ENCODE measurements around the gene AKT3. TPM values are rescaled to one million over a fixed set of nuclear protein-coding genes. Genes with fewer than 3 reads are reported as not detected.
"Not testable (repeated sequence)": the region's sequence is repeated elsewhere in the genome, so short reads cannot be mapped to it uniquely, and the experiment has no call there.

AKT3 gene
- total RNA-seq, 1 donor from 2014 or later = 20.9 TPM

DNA sequence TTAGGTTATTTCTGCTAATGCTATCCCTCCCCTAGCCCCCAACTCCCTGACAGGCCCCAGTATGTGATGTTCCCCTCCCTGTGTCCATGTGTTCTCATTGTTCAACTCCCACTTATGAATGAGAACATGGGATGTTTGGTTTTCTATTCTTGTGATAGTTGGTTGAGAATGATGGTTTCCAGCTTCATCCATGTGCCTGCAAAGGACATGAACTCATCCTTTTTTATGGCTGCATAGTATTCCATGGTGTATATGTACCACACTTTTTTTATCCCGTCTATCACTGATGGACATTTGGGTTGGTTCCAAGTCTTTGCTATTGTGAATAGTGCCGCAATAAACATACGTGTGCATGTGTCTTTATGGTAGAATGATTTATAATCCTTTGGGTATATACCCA is 200.5 kb downstream of the AKT3 start:
- intact Hi-C loops (cut with micrococcal nuclease); ATAC-seq; DNase-seq: not testable (repeated sequence)

DNA sequence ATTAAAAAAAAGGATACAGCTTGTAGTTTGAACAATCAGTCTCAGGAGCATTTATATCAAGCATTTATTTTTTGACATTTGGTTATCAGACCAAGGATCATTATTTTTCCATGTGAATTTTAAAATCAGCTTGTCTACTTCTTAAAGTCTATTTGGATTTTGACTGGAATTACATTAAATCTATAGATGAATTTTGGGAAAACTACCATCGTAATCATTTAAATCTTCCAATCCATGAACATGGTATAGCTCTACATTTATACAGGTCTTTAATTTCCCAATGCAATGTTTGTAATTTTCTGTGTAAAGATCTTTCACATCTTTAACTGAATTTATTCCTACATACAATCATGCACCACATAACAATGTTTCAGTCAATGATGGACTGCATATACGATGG is 203.2 kb downstream of the AKT3 start:
- no peak for DNase-seq
- ATAC-seq = no peak
- intact Hi-C loops (cut with micrococcal nuclease) = no loop called here

DNA sequence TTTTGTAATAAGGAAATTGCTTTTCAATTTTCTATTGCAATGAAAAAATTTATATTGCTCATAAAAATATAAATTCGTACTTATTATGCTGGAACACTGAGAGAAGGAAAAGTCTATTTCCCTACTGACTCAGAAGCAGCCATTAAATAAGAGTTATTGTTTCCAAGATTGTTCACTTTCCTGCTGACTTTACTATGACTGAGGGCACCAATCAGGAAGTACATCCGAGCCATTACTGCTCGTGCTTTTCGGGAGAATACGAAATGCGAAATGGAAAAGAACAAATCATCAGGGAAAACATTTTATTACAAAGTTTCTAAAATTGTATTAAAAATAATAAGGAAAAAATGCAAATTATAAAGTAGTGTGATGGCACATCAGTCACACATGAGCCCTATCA is 204.8 kb downstream of the AKT3 start:
- no peak for ATAC-seq
- DNase-seq = no peak
- intact Hi-C loops (cut with micrococcal nuclease) = no loop called here

DNA sequence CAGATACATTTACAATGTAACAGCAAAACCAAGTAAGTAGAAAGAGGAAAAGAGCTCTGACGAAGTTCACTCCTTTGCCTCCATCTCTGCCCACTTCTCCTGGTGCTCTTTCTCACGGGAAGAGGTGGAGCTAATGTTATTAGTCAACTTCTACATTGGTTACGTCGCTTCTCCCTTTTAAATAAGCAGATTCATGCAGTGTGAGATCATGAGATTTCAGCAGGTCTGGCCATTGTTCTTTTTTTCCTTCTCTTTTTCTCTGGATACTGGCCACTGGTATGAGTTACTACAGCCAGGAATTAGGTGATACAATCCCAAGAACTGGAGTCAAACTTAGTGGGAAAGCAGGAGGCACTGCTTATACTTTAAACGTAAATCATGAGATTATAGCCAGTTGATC is 207.1 kb downstream of the AKT3 start:
- no peak for ATAC-seq
- intact Hi-C loops (cut with micrococcal nuclease) = no loop called here
- DNase-seq = no peak

DNA sequence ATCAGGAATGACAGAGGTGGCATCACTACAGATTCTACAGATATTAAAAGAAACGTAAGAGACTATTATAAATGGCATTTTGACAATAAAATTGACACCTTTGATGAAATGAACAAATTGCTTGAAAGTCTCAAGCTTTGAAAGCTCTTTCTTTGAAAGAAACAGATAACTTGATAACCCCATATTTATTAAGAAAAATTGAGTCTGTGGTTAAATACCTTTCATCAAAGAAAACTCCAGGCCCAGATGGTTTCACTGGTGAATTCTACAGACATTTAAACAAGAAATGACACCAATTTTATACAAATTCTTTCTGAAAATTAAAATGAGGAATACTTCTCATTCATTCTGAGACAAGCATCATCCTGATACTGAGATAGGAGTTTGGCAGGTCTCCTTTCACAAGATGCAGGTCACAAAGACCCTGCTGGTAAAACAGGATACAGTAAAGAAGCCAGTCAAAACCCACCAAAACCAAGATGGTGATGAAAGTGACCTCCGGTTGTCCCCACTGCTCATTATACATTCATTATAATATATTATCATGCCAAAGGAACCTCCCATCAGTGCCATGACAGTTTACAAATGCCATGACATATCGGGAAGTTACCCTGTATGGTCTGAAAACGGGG is 210.9 kb downstream of the AKT3 start:
- intact Hi-C loops (cut with micrococcal nuclease) = no loop called here
- no peak for DNase-seq
- ATAC-seq = no peak

DNA sequence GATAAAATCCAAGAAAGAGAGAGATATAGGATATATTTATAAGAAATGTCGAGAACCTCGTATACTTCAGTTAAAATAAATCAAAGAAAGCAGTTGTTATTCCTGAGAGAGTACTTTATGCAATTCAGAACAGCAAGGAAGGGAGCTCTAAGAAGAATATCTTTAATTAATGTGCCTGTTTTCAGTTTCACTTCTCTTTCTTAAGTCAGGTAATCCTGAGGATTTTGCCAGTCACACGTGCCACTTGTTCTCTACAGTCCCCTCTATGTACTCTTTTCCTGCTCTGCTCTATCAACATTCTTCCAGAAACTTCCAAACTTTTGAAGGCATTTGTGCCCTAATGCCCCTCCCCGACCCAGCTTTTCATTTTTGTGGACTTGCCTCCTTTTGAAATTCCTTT is 211.9 kb downstream of the AKT3 start:
- ATAC-seq (no peak), DNase-seq (no peak)
- intact Hi-C loops (cut with micrococcal nuclease) = no loop called here

DNA sequence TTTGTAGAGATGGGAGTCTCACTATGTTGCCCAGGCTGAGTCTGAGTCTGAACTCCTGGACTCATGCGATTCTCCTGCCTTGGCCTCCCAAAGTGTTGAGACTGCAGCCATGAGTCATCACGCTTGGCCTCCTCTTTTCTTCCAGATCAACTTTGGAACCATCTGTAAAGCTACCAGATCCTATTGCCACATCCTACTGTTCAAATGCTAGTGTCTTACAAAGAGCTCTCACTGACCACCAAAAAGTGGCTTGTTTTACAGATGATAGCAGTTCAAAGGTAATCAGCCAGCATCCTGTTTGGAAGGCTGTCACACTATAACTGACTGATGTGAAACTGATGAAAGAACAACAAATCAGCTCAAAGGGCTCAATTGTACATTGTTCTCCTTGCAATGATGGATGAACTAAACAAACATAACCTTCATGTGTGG is 221.6 kb downstream of the AKT3 start:
- DNase-seq = no peak
- intact Hi-C loops (cut with micrococcal nuclease) = no loop called here
- ATAC-seq = no peak

DNA sequence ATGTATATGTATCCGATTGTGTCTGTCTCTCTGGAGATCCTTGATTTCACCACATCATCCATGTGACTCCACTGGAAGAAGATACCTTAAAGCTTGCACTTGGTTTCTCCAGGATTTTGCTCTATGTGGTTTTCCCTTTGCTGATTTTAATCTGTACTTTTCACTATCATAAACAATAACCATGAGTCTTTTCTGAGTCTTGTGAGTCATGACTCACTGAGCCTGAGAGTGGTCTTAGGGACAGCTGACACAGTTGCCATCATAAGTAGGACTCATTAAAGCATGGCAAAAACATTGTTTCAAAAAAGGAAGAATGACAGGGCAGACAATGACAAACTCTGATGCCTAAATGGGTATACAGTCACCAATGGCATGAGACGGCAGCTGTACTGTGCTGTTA is 226.2 kb downstream of the AKT3 start:
- intact Hi-C loops (cut with micrococcal nuclease) = no loop called here
- DNase-seq (no peak), ATAC-seq (no peak)

DNA sequence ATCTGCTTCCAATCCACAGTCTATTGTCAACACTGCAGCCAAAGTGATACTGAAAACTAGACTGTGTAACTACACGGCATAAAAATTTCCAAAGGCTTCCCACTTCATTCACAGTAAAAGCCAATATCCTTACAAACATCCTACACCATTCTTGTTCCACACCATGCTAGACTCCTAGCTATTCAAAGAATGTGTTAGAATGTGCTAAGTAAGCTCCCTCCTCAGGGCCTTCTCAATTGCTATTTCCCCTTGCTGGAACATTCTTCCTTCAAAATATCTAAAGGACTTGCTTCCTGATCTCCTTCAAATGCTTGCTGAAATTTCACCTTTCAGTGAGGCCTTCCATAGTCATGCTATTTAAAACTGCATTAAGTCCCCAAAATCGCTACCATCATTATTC is 228.1 kb downstream of the AKT3 start:
- ATAC-seq (no peak), DNase-seq (no peak)
- intact Hi-C loops (cut with micrococcal nuclease) = no loop called here

DNA sequence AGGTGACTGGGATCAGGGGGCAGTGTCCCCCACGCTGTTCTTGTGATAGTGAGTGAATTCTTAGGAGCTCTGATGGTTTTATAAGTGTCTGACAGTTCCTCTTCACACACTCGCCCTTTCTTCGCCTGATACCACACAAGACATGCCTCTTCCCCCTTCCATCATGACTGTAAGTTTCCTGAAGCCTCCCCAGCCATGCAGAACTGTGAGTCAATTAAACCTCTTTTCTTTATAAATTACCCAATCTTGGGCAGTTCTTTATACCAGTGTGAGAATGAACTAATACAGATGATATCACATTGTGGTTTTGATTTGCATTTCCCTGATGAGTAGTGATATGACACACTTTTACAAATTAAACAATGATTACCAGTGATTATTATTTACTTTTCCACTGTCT is 229.9 kb downstream of the AKT3 start:
- ATAC-seq (no peak), DNase-seq (no peak)
- intact Hi-C loops (cut with micrococcal nuclease) = no loop called here

DNA sequence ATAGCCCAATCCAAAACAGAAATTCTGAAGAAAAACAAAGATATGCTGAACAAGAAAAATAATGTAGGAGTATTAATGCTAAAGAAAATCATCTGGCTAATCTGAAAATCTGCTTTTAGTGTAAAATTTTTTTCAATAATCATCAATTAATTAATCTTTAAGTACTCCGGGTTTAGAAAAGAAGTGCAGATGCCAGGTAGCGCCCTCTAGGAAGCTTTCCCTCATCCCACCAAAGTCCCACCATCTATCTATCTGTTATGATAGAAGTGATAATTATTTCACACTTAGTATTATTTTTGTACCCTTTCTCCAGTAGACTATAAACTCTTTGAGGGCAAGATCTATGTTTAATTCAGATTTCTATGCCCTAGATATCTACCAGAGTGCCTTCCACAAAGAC is 240.3 kb downstream of the AKT3 start:
- ATAC-seq = no peak
- intact Hi-C loops (cut with micrococcal nuclease) = no loop called here
- DNase-seq = no peak

DNA sequence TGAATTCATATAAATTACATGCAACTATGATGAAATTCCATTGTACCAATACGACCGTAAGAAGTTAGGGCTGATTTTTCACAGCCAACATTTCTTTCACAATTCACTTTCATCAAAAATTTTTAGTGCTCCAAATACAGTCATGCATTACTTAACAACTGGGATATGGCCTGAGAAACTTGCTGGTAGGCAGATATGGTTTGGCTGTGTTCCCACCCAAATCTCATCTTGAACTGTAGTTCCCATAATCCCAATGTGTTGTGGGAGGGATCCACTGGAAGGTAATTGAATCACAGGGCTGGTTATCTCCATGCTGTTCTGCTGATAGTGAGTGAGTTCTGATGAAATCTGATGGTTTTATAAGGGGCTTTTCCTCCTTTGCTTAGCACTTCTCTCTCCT is 244.4 kb downstream of the AKT3 start:
- ATAC-seq (peak; percentile 33), DNase-seq (no peak)
- intact Hi-C loops (cut with micrococcal nuclease) = no loop called here

DNA sequence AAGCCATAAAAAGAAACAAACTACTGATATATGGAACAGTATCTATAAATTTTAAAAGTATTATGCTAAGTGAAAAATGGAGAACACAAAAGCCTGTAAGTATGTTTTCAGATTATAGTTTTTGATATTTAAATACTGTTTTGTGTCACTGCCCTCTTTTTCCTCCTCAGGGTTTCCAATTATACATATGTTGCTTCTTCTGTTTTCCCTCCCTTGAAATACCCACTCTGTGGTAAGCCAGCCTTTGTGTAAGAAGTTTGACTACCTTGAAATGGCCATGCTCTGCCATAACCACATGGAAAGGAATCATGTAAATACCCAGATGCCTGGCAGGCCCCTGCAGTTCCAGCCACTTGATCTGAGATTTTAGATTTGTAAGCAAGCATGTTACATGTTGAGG is 248.3 kb downstream of the AKT3 start:
- intact Hi-C loops (cut with micrococcal nuclease) = no loop called here
- ATAC-seq (no peak), DNase-seq (no peak)

DNA sequence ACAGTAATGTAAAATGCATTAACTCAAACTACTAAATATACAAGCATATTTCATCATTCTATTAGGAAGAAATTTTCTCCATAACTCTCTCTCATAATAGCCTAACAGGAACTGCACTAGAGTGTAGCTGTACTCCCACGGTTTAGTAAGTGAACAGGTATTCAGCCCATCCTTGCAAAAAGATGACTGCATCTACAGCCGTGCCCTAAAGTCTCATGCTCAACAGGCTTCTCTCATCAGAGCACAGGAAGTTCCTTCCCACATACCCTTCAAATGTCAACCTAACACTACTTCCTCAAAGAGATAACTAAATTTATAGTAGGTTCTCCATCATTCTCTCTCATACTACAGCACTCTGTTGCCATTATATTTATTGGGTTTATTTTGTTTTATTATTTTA is 251.6 kb downstream of the AKT3 start:
- ATAC-seq = no peak
- intact Hi-C loops (cut with micrococcal nuclease) = no loop called here

DNA sequence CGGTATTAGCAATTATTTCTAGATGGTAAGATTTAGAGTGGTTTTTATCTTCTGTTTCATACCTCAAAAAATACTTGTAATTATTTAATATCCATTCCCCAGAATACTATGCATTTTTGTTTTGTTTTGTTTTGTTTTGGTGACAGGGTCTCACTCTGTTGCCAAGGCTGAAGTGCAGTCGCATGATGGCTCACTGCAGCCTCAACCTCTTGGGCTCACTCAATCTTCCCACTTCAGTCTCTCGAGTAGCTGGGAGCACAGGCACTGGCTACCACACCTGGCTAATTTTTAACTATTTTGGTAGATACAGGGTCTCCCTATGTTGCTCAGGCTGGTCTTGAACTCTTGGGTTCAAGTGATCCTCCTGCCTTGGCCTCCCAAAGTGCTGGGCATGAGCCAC is 252.7 kb downstream of the AKT3 start:
- no peak for DNase-seq
- no peak for ATAC-seq

More for the DNA sequence above, 251.6 kb downstream of the AKT3 start:
- no peak for DNase-seq

DNA sequence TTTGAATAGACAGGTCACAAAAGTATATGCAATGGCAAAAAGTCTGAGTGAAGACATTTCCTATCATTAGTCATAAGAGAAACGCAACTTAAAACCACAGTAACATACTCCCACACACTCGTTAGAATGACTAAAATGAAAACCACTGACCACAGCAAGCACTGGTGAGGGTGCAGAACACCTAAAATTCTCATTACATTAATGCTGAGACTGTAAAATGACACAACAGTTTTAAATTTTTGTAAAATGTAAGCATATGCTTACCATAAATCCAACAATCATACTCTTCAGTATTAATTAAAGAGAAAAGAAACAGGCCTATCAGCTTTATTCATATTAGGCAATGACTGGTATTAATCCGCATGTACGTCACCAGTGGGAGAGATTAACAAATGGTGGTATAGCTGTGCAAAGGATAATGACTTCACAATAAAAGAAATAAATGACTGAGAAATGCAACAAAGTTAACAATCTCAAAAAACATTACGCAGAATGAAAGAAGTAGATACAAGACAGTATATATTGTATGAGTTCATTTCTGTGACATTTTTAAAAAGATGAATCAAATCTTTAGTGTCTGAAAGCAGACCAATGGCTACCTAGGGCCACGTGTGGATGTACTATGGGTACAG is 253.5 kb downstream of the AKT3 start:
- ATAC-seq (no peak), DNase-seq (no peak)
- intact Hi-C loops (cut with micrococcal nuclease) = no loop called here

More for the DNA sequence above, 252.7 kb downstream of the AKT3 start:
- intact Hi-C loops (cut with micrococcal nuclease) = no loop called here

DNA sequence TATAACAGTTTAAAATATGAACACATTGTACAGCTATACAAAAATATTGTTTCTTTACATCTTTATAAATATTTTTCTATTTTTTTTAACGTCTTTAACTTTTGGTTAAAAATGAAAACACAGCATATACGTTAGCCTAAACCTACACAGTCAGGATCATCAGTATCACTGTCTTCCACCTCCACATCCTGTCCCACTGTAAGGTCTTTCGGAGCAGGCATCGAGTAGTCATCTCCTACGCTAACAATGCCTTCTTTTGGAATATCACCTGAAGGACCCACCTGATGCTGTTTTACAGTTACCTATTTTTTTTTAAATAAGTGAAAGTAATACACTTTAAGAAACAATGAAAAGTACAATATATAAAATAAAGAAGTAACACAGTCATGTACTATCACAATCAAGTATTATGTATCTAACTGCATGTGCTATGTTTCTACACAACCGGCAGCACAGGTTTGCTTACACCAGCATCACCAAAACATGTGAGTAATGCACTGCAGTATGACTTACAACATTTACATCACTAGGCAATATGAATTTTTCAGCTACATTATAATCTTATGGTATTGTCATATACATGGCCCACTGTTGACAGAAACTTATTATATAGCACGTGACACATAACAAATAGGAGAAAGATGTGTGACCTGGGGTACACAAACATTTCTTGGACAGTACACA is 254.4 kb downstream of the AKT3 start:
- intact Hi-C loops (cut with micrococcal nuclease) = no loop called here
- no peak for DNase-seq
- no peak for ATAC-seq

DNA sequence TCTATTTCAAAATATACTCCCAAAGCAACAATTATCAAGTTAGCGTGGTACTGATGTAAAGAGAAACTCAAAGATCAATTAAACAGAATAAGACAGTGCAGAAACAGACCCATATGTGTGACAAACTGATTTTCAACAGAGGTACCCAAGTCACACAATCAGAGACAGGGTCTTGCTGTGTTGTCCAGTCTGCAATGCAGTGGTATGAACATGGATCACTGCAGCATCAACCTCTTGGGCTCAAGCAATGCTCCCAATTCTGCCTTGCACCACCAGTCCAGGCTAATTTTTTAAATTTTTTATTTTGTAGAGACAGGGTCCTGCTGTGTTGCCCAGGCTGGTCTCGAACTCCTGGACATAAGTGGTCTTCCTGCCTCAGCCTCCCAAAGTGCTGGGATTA is 255.6 kb downstream of the AKT3 start:
- no peak for DNase-seq
- ATAC-seq = no peak
- intact Hi-C loops (cut with micrococcal nuclease) = no loop called here

DNA sequence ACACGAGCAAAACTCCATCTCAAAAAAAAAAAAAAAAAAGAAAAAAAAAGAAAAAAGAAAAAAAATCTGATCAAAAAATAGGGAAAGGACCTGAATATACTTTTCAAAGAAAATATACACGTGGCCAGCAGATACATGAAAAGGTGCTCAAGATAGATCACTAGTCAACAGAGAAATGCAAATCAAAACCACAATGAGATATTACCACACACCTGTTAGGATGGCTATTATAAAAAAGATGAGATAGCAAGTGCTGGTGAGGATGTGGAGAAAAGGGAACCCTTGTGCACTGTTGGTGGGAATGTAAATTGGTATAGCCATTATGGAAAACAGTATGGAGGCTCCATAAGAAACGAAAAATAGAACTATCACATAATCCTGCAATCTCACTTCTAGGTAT is 260.8 kb downstream of the AKT3 start:
- intact Hi-C loops (cut with micrococcal nuclease); ATAC-seq; DNase-seq: not testable (repeated sequence)

DNA sequence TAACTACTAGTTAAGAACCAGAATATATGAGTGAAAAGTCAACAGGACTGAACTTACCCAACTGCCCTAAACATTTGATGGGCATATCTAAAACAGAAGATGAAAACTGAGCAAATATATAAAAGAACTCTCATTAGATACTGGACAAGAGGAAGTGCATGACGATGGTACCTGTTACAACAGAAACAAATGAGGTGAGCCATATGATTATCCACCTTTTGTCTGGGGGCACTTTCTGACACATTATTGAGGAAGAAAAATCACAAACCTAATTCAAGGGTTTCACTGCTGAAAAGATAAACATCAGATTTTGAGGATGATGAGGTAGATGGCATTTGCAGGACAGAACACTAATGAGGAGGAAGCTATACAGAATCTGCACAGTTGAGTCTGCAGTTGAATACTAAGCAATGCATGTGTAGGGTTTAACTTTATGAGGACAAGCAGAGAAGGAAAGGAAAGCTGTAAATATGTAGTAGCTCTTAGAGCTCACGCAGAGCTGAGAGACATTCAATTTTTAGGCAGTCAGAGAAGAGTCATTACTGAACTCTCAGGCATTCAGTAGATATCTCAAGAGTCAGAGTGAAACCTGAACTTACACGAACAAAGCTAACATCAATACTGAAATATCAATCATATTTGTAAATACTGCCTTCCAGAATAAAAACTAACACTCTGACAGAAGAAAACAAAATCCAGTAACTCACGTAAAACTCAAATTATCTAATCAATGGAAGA is 262.1 kb downstream of the AKT3 start:
- intact Hi-C loops (cut with micrococcal nuclease) = no loop called here
- ATAC-seq (no peak), DNase-seq (no peak)

All from left ventricle myocardium superior (tissue), 1 donor.